BE2C (cell line): Measurements from ENCODE around the gene RAB11A.

Experiments
- DNase-seq: peaks from one replicate; pipeline ENCODE4 v3.0.0-alpha.2; 2020
- H3K27me3 ChIP-seq: fragments of 250-450 bp; sonication (Bioruptor Pico); 2 replicates; pipeline ENCODE4 v1.5.1; 2020; ENCODE audit warnings: mild to moderate bottlenecking
- H3K36me3 ChIP-seq: fragments of 250-450 bp; sonication (Bioruptor Pico); 2 replicates; pipeline ENCODE4 v1.5.1; 2020; ENCODE audit warnings: mild to moderate bottlenecking
- H3K4me1 ChIP-seq: fragments of 250-450 bp; sonication (Bioruptor Pico); 2 replicates; pipeline ENCODE4 v1.5.1; 2020
- H3K4me3 ChIP-seq: 2 replicates; pipeline ENCODE4 v1.5.1; 2011; ENCODE audit warnings: low read depth, low read length
- H3K9me3 ChIP-seq: fragments of 250-450 bp; sonication (Bioruptor Pico); 2 replicates; pipeline ENCODE4 v1.5.1; 2020
- TF ChIP-seq, protein P1 (sequence below): IDR thresholded peaks from 2 replicates; pipeline ENCODE4 v1.5.1; 2012; ENCODE audit warnings: mild to moderate bottlenecking, low read depth, low read length

The RAB11A gene

GRCh38 chr15:65824941-65825544 is 44.2 kb upstream of the RAB11A start:
- Histone ChIP-seq H3K27me3 (no peaks in the 10 kb centered on the region), H3K9me3 (no peaks in the 10 kb centered on the region), H3K4me3 (no peak overlapping the region), H3K4me1 (no peaks in the 10 kb centered on the region), H3K36me3 (no peaks in the 10 kb centered on the region)
- TF ChIP-seq, protein P1, sequence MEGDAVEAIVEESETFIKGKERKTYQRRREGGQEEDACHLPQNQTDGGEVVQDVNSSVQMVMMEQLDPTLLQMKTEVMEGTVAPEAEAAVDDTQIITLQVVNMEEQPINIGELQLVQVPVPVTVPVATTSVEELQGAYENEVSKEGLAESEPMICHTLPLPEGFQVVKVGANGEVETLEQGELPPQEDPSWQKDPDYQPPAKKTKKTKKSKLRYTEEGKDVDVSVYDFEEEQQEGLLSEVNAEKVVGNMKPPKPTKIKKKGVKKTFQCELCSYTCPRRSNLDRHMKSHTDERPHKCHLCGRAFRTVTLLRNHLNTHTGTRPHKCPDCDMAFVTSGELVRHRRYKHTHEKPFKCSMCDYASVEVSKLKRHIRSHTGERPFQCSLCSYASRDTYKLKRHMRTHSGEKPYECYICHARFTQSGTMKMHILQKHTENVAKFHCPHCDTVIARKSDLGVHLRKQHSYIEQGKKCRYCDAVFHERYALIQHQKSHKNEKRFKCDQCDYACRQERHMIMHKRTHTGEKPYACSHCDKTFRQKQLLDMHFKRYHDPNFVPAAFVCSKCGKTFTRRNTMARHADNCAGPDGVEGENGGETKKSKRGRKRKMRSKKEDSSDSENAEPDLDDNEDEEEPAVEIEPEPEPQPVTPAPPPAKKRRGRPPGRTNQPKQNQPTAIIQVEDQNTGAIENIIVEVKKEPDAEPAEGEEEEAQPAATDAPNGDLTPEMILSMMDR, result no peak
- no peak for DNase-seq

GRCh38 chr15:65827065-65827464 is 42.2 kb upstream of the RAB11A start:
- DNase-seq, result no peak

DNA sequence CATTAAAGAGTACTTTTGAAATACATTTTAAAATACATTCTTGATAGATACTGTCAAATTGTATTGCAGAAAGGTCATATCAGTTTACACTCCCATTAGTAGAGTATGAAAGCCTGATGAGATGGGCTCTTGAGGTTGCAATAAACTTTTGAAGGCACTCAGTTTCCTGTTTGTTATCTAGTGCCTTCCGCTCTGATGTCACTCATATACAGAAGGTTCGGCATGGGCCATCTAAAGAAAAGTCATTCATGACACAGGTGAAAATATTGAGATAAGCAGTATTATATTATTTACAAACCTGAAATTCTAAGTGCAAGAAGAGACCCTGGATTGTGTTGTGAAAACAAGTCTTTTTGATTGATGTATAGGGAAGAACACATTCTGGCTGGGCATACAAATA is 40.7 kb upstream of the RAB11A start:
- Histone ChIP-seq H3K36me3 (no peaks in the 10 kb centered on the region), H3K27me3 (no peaks in the 10 kb centered on the region), H3K4me3 (no peak overlapping the region), H3K9me3 (no peaks in the 10 kb centered on the region), H3K4me1 (peaks cover 9% of the 10 kb centered on the region)
- TF ChIP-seq, protein P1, result no peak
- DNase-seq, result no peak

More at GRCh38 chr15:65827065-65827464, 42.2 kb upstream of the RAB11A start:
- no peaks in the 10 kb centered on the region for H3K27me3 ChIP-seq
- TF ChIP-seq, protein P1, result no peak
- H3K4me1 ChIP-seq, result 0 out of 2 replicates have a peak, but pooled peaks cover 3% of the 10 kb centered on the region
- no peak overlapping the region for H3K4me3 ChIP-seq
- H3K9me3 ChIP-seq, result no peaks in the 10 kb centered on the region
- no peaks in the 10 kb centered on the region for H3K36me3 ChIP-seq

DNA sequence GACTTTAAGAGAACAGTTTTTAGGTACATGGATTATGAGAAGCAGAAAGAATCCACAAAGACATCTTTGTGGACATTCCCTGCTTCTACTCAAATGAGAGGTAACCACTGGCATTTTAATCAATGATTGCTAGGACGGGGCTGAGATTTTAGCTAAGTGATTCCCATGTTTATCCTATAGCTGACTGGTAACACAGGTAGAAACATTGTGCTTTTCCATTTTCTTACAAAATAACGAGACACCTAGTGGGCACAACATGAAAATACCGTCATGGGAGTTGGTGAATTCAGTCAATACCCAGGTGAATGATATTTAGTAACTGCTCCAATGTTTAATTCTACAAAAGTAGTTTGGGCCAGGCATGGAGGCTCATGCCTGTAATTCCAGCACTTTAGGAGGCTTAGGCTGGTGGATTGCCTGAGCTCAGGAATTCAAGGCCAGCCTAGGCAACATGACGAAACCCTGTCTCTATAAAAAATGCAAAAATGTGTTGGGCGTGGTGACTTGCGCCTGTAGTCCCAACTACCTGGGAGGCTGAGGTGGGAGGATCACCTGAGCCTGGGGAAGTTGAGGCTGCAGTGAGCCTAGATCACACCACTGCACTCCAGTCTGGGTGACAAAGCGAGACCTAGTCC is 40.0 kb upstream of the RAB11A start:
- TF ChIP-seq, protein P1, result peak; percentile 59
- H3K27me3 ChIP-seq, result no peaks in the 10 kb centered on the region
- H3K36me3 ChIP-seq, result no peaks in the 10 kb centered on the region
- DNase-seq, result no peak
- H3K4me3 ChIP-seq, result no peak overlapping the region
- peaks cover 11% of the 10 kb centered on the region for H3K4me1 ChIP-seq
- no peaks in the 10 kb centered on the region for H3K9me3 ChIP-seq

GRCh38 chr15:65832549-65833364 is 36.5 kb upstream of the RAB11A start:
- peak; percentile 94 for DNase-seq
- peaks cover 11% of the 10 kb centered on the region for H3K4me1 ChIP-seq
- peak overlapping the region; percentile 28 for H3K4me3 ChIP-seq

More at GRCh38 chr15:65832549-65833364, 36.5 kb upstream of the RAB11A start:
- TF ChIP-seq, protein P1, result peak; percentile 14; the same call in 1 of the 2 replicates
- Histone ChIP-seq H3K9me3 (no peaks in the 10 kb centered on the region), H3K27me3 (no peaks in the 10 kb centered on the region), H3K36me3 (no peaks in the 10 kb centered on the region)
